Right lobe of liver (tissue), 4 donors: ENCODE data around the gene NYNRIN.

Source experiments
- POLR2A ChIP-seq: fragments of 450-650 bp; IDR thresholded peaks from one replicate; pipeline ENCODE4 v1.6.1; 2017; ENCODE audit warnings: antibody characterized with exemption, mild to moderate bottlenecking
- TF ChIP-seq, protein P1 (sequence below), 4 donors: fragments of 200-600 bp in 3 of 4; fragments of 450-650 bp in 1 of 4; IDR thresholded peaks; one replicate each; pipeline versions ENCODE4 v1.5.1 to v1.8.0; 2016 to 2022; ENCODE audit warnings: antibody characterized with exemption in 4 of 4, mild to moderate bottlenecking in 2 of 4
- donor health status: DM: no; HTN: no; CAD: no.
- donor health status: DM: no; HTN: no; CAD: no.
- donor health status: DM: no; HTN: yes; CAD: no.

DNA sequence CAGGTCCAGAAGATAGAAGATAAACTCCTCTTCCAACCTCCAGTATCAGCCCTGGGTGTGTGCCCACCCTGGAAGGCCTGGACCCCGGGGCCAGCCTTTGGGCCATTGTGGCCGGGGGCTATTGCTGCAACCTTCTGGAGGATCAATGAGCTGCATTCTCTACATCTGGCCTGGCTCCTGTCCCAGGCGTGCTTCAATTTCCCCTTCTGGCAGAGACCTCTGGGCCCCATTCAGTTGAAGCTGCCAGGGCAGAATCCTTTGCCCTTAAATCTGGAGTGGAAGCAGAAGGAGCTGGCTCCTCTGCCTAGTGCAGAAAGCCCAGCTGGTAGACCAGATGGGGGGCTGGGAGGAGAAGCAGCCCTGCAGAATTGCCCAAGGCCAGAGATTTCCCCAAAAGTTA, 10.0 kb downstream of the NYNRIN start:
- TF ChIP-seq, protein P1, sequence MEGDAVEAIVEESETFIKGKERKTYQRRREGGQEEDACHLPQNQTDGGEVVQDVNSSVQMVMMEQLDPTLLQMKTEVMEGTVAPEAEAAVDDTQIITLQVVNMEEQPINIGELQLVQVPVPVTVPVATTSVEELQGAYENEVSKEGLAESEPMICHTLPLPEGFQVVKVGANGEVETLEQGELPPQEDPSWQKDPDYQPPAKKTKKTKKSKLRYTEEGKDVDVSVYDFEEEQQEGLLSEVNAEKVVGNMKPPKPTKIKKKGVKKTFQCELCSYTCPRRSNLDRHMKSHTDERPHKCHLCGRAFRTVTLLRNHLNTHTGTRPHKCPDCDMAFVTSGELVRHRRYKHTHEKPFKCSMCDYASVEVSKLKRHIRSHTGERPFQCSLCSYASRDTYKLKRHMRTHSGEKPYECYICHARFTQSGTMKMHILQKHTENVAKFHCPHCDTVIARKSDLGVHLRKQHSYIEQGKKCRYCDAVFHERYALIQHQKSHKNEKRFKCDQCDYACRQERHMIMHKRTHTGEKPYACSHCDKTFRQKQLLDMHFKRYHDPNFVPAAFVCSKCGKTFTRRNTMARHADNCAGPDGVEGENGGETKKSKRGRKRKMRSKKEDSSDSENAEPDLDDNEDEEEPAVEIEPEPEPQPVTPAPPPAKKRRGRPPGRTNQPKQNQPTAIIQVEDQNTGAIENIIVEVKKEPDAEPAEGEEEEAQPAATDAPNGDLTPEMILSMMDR (IDR thresholded peaks at IDR 0.05), result no peak
- no peak for TF ChIP-seq POLR2A
